Measurements from ENCODE around the gene ADORA2A. TPM values are rescaled to one million over a fixed set of nuclear protein-coding genes. Genes with fewer than 3 reads are reported as not detected.

ADORA2A gene
- total RNA-seq, 1 experiment from 2014 or later: 7.6 TPM

- no peaks in the 10 kb centered on the region for H3K9me3 Mint-ChIP-seq
- no peaks in the 10 kb centered on the region for H3K36me3 Mint-ChIP-seq
- ATAC-seq (peak; percentile 8; the same call in 1 of the 2 replicates), DNase-seq (ENCODE audit: low spot score) (peak; percentile 58)
- POLR2A ChIA-PET: interaction anchor here (0.6 kb wide), 1 partner anchor 653 kb away, joined by 3 read pairs; no protein-coding TSS in a partner anchor
- H3K27ac Mint-ChIP-seq: no peak overlapping the region
- H3K4me3 Mint-ChIP-seq: peak overlapping the region; percentile 72
- H3K27me3 Mint-ChIP-seq (ENCODE audit: low read depth): peaks cover 20% of the 10 kb centered on the region
- TF ChIP-seq FOXK1 (CRISPR knock-in tag; IDR thresholded peaks at IDR 0.05) (no peak; the same call in 1 of the 2 replicates), MAX (CRISPR knock-in tag; IDR thresholded peaks at IDR 0.05) (peak; percentile 77), AFF4 (CRISPR knock-in tag; IDR thresholded peaks at IDR 0.05; ENCODE audit: borderline replicate concordance) (0 out of 2 replicates have a peak, but pooled peaks have one; percentile 51), MYBL2 (CRISPR knock-in tag; IDR thresholded peaks at IDR 0.05) (peak; percentile 20; the same call in 1 of the 2 replicates), KAT7 (CRISPR knock-in tag; IDR thresholded peaks at IDR 0.05; ENCODE audit: borderline replicate concordance) (0 out of 2 replicates have a peak, but pooled peaks have one; percentile 70), FOXP1 (CRISPR knock-in tag; IDR thresholded peaks at IDR 0.05; ENCODE audit: borderline replicate concordance) (0 out of 2 replicates have a peak, but pooled peaks have one; percentile 1), EMX1 (CRISPR knock-in tag; IDR thresholded peaks at IDR 0.05) (no peak), HMGXB4 (CRISPR knock-in tag; IDR thresholded peaks at IDR 0.05) (peak; percentile 69; the same call in 1 of the 2 replicates)
- CTCF ChIA-PET: interaction anchor here (0.6 to 14.0 kb wide), 22 partner anchors 8 to 193 kb away, joined by 3 to 271 read pairs (median 4); no protein-coding TSS in a partner anchor
- H3K4me1 Mint-ChIP-seq: peaks cover 30% of the 10 kb centered on the region
Observed at GRCh38 chr22:24424001-24424900, 3.1 kb upstream of the ADORA2A start.

GRCh38 chr22:24424901-24425775, 2.3 kb upstream of the ADORA2A start:
- 0 out of 2 replicates have a peak, but pooled peaks have one; percentile 52 for TF ChIP-seq TP53 (CRISPR knock-in tag; IDR thresholded peaks at IDR 0.05)
- no peak for TF ChIP-seq ZNF317 (CRISPR knock-in tag; IDR thresholded peaks at IDR 0.05; ENCODE audit: borderline replicate concordance, low read depth)
- TF ChIP-seq MYBL2 (CRISPR knock-in tag; IDR thresholded peaks at IDR 0.05): 0 out of 2 replicates have a peak, but pooled peaks have one; percentile 24
- no peak for DNase-seq (ENCODE audit: low spot score)
- Mint-ChIP-seq H3K9me3 (no peaks in the 10 kb centered on the region), H3K4me3 (peak overlapping the region; percentile 72), H3K27me3 (ENCODE audit: low read depth) (peaks cover 20% of the 10 kb centered on the region), H3K27ac (no peak overlapping the region), H3K4me1 (peaks cover 26% of the 10 kb centered on the region), H3K36me3 (no peaks in the 10 kb centered on the region)
- CTCF ChIA-PET: interaction anchor here (0.7 to 14.0 kb wide), 8 partner anchors 12 to 101 kb away, joined by 3 to 271 read pairs (median 4); no protein-coding TSS in a partner anchor
- POLR2A ChIA-PET: interaction anchor here (0.6 kb wide), 1 partner anchor 654 kb away, joined by 3 read pairs; no protein-coding TSS in a partner anchor
- ATAC-seq: no peak

GRCh38 chr22:24426436-24426835, 963 bp upstream of the ADORA2A start:
- Mint-ChIP-seq H3K4me1 (peaks cover 20% of the 10 kb centered on the region), H3K27ac (no peak overlapping the region), H3K36me3 (no peaks in the 10 kb centered on the region), H3K4me3 (no peak overlapping the region), H3K27me3 (ENCODE audit: low read depth) (peaks cover 20% of the 10 kb centered on the region), H3K9me3 (no peaks in the 10 kb centered on the region)
- CTCF ChIA-PET: interaction anchor here (0.5 to 14.0 kb wide), 3 partner anchors 67 to 100 kb away, joined by 3 to 271 read pairs (median 243); no protein-coding TSS in a partner anchor
- DNase-seq (ENCODE audit: low spot score) (no peak), ATAC-seq (no peak)
- POLR2A ChIA-PET: interaction anchor here (0.6 kb wide), 1 partner anchor 93 kb away, joined by 3 read pairs; no protein-coding TSS in a partner anchor
- TF ChIP-seq JUN (CRISPR knock-in tag; IDR thresholded peaks at IDR 0.05): no peak

All from WTC11 (cell line).